GM12878 (cell line): ENCODE results near the gene TMPRSS11B. TPM values are rescaled to one million over a fixed set of nuclear protein-coding genes. Genes with fewer than 3 reads are reported as not detected.

ENCODE experiments used
- ATAC-seq: fragments of 200-7000 bp; cut with Tn5 transposase; 3 replicates; pipeline ENCODE4 v1.9.1; 2020; ENCODE audit warnings: mild to moderate bottlenecking, moderate library complexity
- BruUV-seq: library from RNA; stranded (reverse); fragments of 400-500 nt; replicated peaks from 2 replicates; lab custom pipeline; 2021; lab: Mats Ljungman, UMichigan
- CTCF ChIA-PET: fragments of 300-600 bp; sonication (Branson Sonifier 250); formaldehyde crosslinking; extraction: SDS; loops from one replicate; lab custom pipeline; 2021; ENCODE audit warnings: inconsistent platforms; lab: Yijun Ruan, JAX
- POLR2A ChIA-PET: fragments of 350-600 bp; formaldehyde crosslinking; extraction: SDS; loops from one replicate; lab custom pipeline; 2021; ENCODE audit warnings: inconsistent platforms; lab: Charles Lee
- RAD21 ChIA-PET: fragments of 300-600 bp; sonication (Branson Sonifier 250); formaldehyde crosslinking; loops from one replicate; lab custom pipeline; 2023; ENCODE audit warnings: antibody characterized with exemption; ENCODE audit not compliant: unreplicated experiment; lab: Charles Lee
- SMC1A ChIA-PET: fragments of 300-600 bp; sonication (Branson Sonifier 250); formaldehyde crosslinking; loops from one replicate; lab custom pipeline; 2023; ENCODE audit not compliant: unreplicated experiment, uncharacterized antibody; lab: Charles Lee
- DNase-seq: peaks from one replicate; pipeline ENCODE4 v3.0.0-alpha.2; 2011; ENCODE audit warnings: low read depth, low spot score
- FAIRE-seq: peaks from 3 replicates; lab custom pipeline; 2011; peaks lifted over from hg19 to GRCh38; lab: Jason Lieb, UNC
- H2AFZ ChIP-seq: 2 replicates; pipeline ENCODE4 v1.6.0; 2011; ENCODE audit warnings: low read depth, low read length, control low read depth; ENCODE audit not compliant: control insufficient read depth
- H3K27ac ChIP-seq: 2 replicates; pipeline ENCODE4 v1.5.1; 2011; ENCODE audit warnings: control low read depth; ENCODE audit not compliant: control insufficient read depth, insufficient read depth
- H3K27me3 ChIP-seq, 2 experiments: replicated peaks in 1 of 2; 2 replicates each; pipeline versions ENCODE4 v1.6.0 to v1.6.1; 2011; ENCODE audit warnings: low read length in 1 of 2; ENCODE audit not compliant: control insufficient read depth in 2 of 2, insufficient read depth in 2 of 2
- H3K36me3 ChIP-seq, 2 experiments: 2 replicates each; pipeline ENCODE4 v1.5.1; 2011; ENCODE audit warnings: low read length in 1 of 2; ENCODE audit not compliant: control insufficient read depth in 2 of 2, insufficient read depth in 2 of 2
- H3K4me1 ChIP-seq: 2 replicates; pipeline ENCODE4 v1.6.1; 2011; ENCODE audit warnings: mild to moderate bottlenecking, low read length, moderate library complexity, mixed read lengths; ENCODE audit not compliant: control insufficient read depth, insufficient read depth
- H3K4me2 ChIP-seq: 2 replicates; pipeline ENCODE4 v1.6.0; 2011; ENCODE audit warnings: control low read depth; ENCODE audit not compliant: control insufficient read depth, insufficient read depth
- H3K4me3 ChIP-seq: fragments of 200-600 bp; sonication (generic); 2 replicates; pipeline ENCODE4 v1.5.1; 2016
- H3K79me2 ChIP-seq: 2 replicates; pipeline ENCODE4 v1.6.0; 2011; ENCODE audit warnings: low read length; ENCODE audit not compliant: control insufficient read depth, insufficient read depth
- H3K9ac ChIP-seq: 2 replicates; pipeline ENCODE4 v1.8.0; 2011; ENCODE audit warnings: low read length, control low read depth, mixed read lengths; ENCODE audit not compliant: control insufficient read depth, insufficient read depth
- H3K9me3 ChIP-seq: replicated peaks from 3 replicates; pipeline ENCODE4 v1.5.1; 2011; ENCODE audit warnings: mild to moderate bottlenecking, low read length; ENCODE audit not compliant: control insufficient read depth, insufficient read depth
- H4K20me1 ChIP-seq: 2 replicates; pipeline ENCODE4 v1.6.0; 2011; ENCODE audit not compliant: control insufficient read depth, insufficient read depth
- BRCA1 ChIP-seq: IDR thresholded peaks from 2 replicates; pipeline ENCODE4 v1.6.1; 2011; ENCODE audit warnings: low read depth, low read length, improper control_type of control experiment
- ETV6 ChIP-seq, 2 experiments: fragments of 450-650 bp in 1 of 2; IDR thresholded peaks in 1 of 2; conservative IDR thresholded peaks in 1 of 2; 2 replicates each; pipeline ENCODE4 v1.6.1; 2014; ENCODE audit warnings: antibody characterized with exemption in 1 of 2, borderline replicate concordance in 1 of 2, low read depth in 1 of 2, mild to moderate bottlenecking in 1 of 2, moderate library complexity in 1 of 2
- EZH2 ChIP-seq: IDR thresholded peaks from 2 replicates; pipeline ENCODE4 v1.6.1; 2012; ENCODE audit warnings: low read depth, mild to moderate bottlenecking, control low read depth, inconsistent platforms, low read length, borderline replicate concordance; ENCODE audit not compliant: control insufficient read depth
- FOS ChIP-seq: IDR thresholded peaks from 3 replicates; pipeline ENCODE4 v1.6.1; 2011; ENCODE audit warnings: borderline replicate concordance; ENCODE audit not compliant: insufficient read length; ENCODE audit errors: extremely low read depth
- REST ChIP-seq: IDR thresholded peaks from 2 replicates; pipeline ENCODE4 v1.6.1; 2012; ENCODE audit warnings: mild to moderate bottlenecking, low read depth, low read length
- SIX5 ChIP-seq: IDR thresholded peaks from 2 replicates; pipeline ENCODE4 v1.6.1; 2011; ENCODE audit warnings: mild to moderate bottlenecking, low read depth, low read length, moderate library complexity; ENCODE audit not compliant: severe bottlenecking
- SMAD5 ChIP-seq: IDR thresholded peaks from 2 replicates; pipeline ENCODE4 v1.6.1; 2016; ENCODE audit warnings: antibody characterized with exemption, low read depth
- SP1 ChIP-seq: IDR thresholded peaks from one replicate; pipeline ENCODE4 v1.6.1; 2011; ENCODE audit warnings: low read depth, low read length
- ZBTB4 ChIP-seq: fragments of 450-650 bp; formaldehyde crosslinking; IDR thresholded peaks from 2 replicates; pipeline ENCODE4 v1.4.0; 2022; ENCODE audit warnings: mild to moderate bottlenecking, moderate library complexity
- WGBS: methylation state at CpG from one replicate; pipeline ENCODE4 v1.1.6; 2016; ENCODE audit warnings: low lambda C conversion rate; ENCODE audit not compliant: insufficient replicate concordance, insufficient coverage; ENCODE audit errors: missing lambda C conversion rate; 5-methylcytosine and 5-hydroxymethylcytosine counted together
- in situ Hi-C: fragments of 300-500 bp; cut with MboI; formaldehyde crosslinking; loops from 9 replicates; pipeline ENCODE4 v1.14.3; 2018; ENCODE audit warnings: mixed read lengths
- intact Hi-C: fragments of 100-400 bp; cut with micrococcal nuclease; formaldehyde crosslinking; loops from one replicate; pipeline ENCODE4 v1.14.2; 2022; ENCODE audit not compliant: unreplicated experiment
- polyA plus RNA-seq, 11 experiments: library from polyadenylated mRNA; depleted of rRNA in 4 of 11; unstranded in 6 of 11; stranded (reverse) in 5 of 11; fragments of >200 nt; fragmentation: Nextera tagmentation in 4 of 11; fragmentation: Illumina TruSeq in 1 of 11; extraction: Ambion mirVana in 4 of 11; extraction: Trizol in 1 of 11; gene quantifications; 1 replicate in 1 of 11; 2 replicates in 10 of 11; pipeline versions ENCODE4 v1.2.1 to v1.2.3, GENCODE V29; 2011 to 2016; ENCODE audit warnings: inconsistent platforms in 2 of 11, missing spikeins in 2 of 11, low read depth in 1 of 11
- total RNA-seq, 4 experiments: library from RNA; depleted of rRNA in 3 of 4; stranded (reverse); fragments of >200 nt in 3 of 4; fragmentation: Illumina TruSeq in 1 of 4; extraction: Trizol in 1 of 4; gene quantifications; 2 replicates each; pipeline versions ENCODE4 v1.2.1 to v1.2.3, GENCODE V29; 2013 to 2021

The TMPRSS11B gene
- total and polyA plus RNA-seq, 10 of the 15 experiments (the other 5 are each of a cell fraction or from before 2014, with no cell fraction given), result not detected

- no peak for TF ChIP-seq REST
- ChIA-PET POLR2A (no interaction called here), SMC1A (no interaction called here), CTCF (no interaction called here), RAD21 (no interaction called here)
- Histone ChIP-seq H3K27ac (no peak overlapping the region), H4K20me1 (no peaks in the 10 kb centered on the region), H3K27me3 (no peaks in the 10 kb centered on the region), H3K9me3 (no peaks in the 10 kb centered on the region), H3K4me3 (no peak overlapping the region), H3K9ac (no peak overlapping the region), H3K4me1 (no peaks in the 10 kb centered on the region), H3K36me3 (no peaks in the 10 kb centered on the region), H3K4me2 (no peak overlapping the region), H2AFZ (no peak overlapping the region), H3K79me2 (no peaks in the 10 kb centered on the region)
- 58% methylated on average over 27 of the region's 27 CpGs for WGBS
- DNase-seq, result no peak
- BruUV-seq, result no TSS peak
- FAIRE-seq, result no peak
- no peak for ATAC-seq
- in situ Hi-C loops, result no loop called here
- intact Hi-C loops, result no loop called here
These were observed 63.1 kb downstream of the TMPRSS11B start for GRCh38 chr4:68182382-68182820.

GRCh38 chr4:68180849-68181526 is 64.5 kb downstream of the TMPRSS11B start:
- TF ChIP-seq FOS, result no peak
- TF ChIP-seq EZH2, result no peak
- TF ChIP-seq ZBTB4 (CRISPR knock-in tag), result no peak
- TF ChIP-seq SP1, result no peak
- TF ChIP-seq SMAD5, result no peak
- no peak for TF ChIP-seq SIX5
- TF ChIP-seq BRCA1, result no peak
- TF ChIP-seq ETV6 (conservative IDR thresholded peaks at IDR 0.05 in 1 of 2, IDR thresholded peaks at IDR 0.05 in 1 of 2; ENCODE audit: borderline replicate concordance in 1 of 2, low read depth in 1 of 2), result no peak
- TF ChIP-seq, all 136 proteins: peak for 0
- Histone ChIP-seq H3K79me2 (no peaks in the 10 kb centered on the region), H3K4me3 (no peak overlapping the region), H2AFZ (no peak overlapping the region), H4K20me1 (no peaks in the 10 kb centered on the region), H3K4me2 (no peak overlapping the region), H3K9me3 (no peaks in the 10 kb centered on the region), H3K27ac (no peak overlapping the region), H3K36me3 (no peaks in the 10 kb centered on the region), H3K27me3 (no peaks in the 10 kb centered on the region), H3K4me1 (no peaks in the 10 kb centered on the region), H3K9ac (no peak overlapping the region)
- no TSS peak for BruUV-seq
- ATAC-seq (no peak), DNase-seq (no peak), FAIRE-seq (no peak)
- CTCF ChIA-PET, result interaction anchor here (0.5 kb wide), 1 partner anchor 39 kb away, joined by 3 read pairs; no protein-coding TSS in a partner anchor
- WGBS, result 0% methylated on average over 1 of the region's 1 CpG
- RAD21 ChIA-PET, result no interaction called here
- SMC1A ChIA-PET, result interaction anchor here (0.7 kb wide), 1 partner anchor 13 kb away, joined by 3 read pairs; no protein-coding TSS in a partner anchor
- intact Hi-C loops (no loop called here), in situ Hi-C loops (no loop called here)
- POLR2A ChIA-PET, result no interaction called here
